ENCODE results near the gene ZIC4.

The ZIC4 gene

DNA sequence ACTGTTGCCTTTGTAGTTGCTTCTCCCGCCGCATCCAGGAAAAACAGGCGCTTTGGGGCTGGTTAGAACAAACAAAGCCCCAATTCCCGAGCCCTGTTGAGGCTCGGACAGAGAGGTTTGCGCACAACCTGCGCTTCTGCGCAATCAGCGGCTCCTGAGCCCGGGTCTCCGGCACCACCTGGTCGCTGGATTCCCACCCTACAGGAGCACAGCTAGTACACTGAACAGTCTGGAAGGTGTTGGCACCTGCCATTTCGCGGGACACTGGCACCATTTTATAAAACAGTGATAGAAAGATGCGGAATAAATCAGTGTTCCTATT, 13.8 kb downstream of the ZIC4 start:
- no peak overlapping the region for H3K27ac ChIP-seq
- TF ChIP-seq, protein P1, sequence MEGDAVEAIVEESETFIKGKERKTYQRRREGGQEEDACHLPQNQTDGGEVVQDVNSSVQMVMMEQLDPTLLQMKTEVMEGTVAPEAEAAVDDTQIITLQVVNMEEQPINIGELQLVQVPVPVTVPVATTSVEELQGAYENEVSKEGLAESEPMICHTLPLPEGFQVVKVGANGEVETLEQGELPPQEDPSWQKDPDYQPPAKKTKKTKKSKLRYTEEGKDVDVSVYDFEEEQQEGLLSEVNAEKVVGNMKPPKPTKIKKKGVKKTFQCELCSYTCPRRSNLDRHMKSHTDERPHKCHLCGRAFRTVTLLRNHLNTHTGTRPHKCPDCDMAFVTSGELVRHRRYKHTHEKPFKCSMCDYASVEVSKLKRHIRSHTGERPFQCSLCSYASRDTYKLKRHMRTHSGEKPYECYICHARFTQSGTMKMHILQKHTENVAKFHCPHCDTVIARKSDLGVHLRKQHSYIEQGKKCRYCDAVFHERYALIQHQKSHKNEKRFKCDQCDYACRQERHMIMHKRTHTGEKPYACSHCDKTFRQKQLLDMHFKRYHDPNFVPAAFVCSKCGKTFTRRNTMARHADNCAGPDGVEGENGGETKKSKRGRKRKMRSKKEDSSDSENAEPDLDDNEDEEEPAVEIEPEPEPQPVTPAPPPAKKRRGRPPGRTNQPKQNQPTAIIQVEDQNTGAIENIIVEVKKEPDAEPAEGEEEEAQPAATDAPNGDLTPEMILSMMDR (conservative IDR thresholded peaks at IDR 0.05), result no peak
- TF ChIP-seq ZFX (IDR thresholded peaks at IDR 0.05), result no peak

DNA sequence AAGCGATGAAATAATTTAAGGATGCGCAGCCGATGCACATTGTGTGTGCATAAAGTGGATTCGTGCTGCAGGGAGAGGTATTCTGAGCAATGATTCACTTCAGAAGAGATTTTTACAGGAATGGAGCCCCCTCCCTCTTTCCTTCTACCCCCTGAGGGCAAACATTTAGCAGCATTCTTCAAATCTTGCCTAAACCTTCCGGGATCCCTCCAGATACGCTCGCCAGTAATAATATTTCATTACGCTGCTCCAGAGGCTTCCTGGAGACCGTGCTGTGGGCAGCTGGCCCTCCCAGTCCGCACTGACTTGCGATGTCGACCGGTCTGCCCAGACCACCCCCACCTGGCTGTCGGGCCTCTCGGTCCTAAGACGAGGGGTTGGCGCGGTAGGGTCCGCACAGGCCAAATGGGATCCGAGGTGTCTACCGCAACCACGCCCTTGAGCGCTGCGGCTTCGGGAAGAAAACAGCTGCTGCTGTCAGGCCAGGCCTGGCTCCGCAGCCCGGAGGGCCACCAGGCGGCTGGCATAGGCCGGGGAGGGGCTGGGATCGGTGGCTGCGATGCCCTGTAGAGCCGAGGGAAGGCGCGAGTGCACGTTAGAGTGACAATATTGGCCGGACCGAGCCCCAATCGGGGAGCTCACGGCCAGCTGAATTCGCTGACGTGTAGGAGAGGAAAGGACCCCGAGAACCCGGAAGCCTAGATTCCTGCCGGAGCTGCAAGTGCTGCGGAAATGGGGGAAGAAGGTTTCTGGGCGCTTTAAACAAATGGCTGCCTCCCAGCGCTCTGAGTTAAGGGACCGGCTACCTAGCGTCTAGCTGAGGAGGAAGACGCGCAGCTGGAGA, 14.3 kb downstream of the ZIC4 start:
- H3K27ac ChIP-seq, result no peak overlapping the region
- TF ChIP-seq, protein P1 (conservative IDR thresholded peaks at IDR 0.05), result no peak
- TF ChIP-seq ZFX (IDR thresholded peaks at IDR 0.05), result no peak

DNA sequence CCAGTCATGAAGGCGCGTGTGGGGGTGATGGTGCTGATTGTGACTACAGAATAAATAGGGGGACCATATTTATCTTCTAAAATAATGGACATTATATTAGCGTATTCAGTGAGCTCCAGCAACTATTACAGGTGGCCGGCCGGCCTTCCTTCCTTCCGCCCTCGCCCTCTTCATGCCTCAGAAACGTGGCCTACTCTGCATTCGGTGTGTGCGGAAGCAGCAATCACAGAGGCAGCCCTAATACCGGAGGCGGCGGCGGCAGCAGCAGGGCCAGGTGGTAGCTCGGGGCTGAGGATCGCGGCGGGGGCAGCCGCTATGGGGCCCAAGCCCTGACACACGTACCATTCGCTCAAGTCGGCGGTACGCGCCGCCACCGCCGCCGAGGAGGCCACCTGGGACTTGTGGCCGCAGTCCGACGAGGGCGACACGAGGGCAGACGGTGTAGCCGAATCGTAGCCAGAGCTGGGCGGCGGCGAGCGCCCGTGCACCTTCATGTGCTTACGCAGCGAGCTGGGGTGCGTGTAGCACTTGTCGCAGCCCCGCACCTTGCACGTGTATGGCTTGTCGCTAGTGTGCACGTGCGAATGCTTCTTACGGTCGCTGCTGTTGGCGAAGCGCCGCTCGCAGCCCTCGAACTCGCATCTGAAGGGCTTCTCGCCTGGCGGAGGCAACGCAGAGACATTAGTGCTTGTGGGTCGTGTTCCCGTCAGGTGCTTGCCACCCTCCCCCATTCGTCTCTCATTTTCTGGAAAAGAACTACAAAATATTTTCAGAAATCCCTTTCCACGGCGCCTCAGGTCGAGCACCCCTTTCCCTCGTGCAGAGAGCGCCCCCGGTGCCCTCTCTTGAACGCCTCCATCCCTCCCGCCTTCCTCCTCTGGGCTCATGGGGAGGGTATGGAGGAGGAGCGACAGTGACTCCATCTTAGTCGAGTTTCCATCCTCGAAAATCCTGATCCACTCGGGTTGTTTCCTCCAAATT, 15.5 kb downstream of the ZIC4 start:
- TF ChIP-seq, protein P1 (conservative IDR thresholded peaks at IDR 0.05), result no peak
- no peak for TF ChIP-seq ZFX (IDR thresholded peaks at IDR 0.05)
- H3K27ac ChIP-seq, result no peak overlapping the region

DNA sequence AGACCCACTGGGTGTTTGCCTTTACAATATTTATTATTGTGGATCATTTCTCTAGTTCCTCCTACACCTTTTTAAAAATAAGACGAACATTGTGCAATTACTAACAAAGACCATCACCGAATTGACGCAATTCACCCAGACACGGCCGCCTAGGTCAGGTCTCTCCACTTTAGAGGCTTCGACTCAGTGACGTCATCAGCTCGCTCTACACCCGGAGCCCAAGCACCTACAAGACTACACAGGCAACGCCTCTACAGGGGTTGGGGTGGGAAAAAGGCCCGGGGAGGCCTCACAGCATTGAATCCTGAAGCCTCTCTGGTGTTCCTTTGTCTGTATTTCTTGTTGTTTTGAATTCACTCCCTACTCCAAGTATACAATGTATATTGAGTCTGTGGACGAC, 16.6 kb downstream of the ZIC4 start:
- no peak for TF ChIP-seq ZFX (IDR thresholded peaks at IDR 0.05)
- TF ChIP-seq, protein P1 (conservative IDR thresholded peaks at IDR 0.05), result no peak
- H3K27ac ChIP-seq, result no peak overlapping the region

DNA sequence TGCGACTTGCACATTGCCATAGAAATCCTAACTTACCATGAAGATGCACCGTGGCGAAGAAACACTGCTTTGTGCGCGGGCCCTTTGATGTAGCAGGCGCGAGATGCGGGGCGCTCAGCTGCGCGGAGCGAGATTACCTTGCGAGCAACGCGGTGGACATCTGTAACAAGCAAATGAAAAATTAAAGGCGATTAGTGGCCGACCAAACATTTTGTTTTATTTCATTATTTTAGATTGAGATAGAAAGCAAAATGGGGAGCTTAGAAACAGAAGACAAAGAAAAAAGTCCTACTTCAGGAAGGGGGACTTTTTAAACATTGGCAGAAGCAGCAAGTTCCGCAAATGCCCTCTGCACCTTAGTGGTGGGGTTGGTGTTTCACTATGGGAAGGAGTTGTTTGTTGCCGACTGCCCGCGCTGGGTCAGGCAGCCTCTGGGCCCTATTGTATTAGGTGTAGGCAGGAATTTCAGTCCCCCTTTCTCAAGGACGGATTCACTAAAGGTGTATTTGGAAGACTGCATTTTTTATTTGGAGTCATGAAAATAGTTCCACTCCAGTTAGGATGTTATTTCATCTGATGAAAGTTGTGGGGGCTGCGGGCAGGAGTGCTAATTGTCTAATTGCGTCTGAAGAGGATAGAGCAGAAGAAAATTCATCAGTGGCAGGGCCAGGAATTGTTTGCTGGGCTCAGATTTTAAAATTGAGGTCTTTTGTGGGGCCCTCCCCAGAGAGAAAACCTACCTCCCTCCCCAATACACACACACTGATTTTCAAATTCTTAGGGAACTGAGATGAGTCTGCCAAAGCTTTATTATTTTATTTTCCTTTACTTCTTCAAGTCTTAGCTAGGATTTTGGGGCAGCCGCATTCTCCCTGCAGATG, 17.4 kb downstream of the ZIC4 start:
- no peak overlapping the region for H3K27ac ChIP-seq
- TF ChIP-seq ZFX (IDR thresholded peaks at IDR 0.05), result no peak
- TF ChIP-seq, protein P1 (conservative IDR thresholded peaks at IDR 0.05), result no peak

DNA sequence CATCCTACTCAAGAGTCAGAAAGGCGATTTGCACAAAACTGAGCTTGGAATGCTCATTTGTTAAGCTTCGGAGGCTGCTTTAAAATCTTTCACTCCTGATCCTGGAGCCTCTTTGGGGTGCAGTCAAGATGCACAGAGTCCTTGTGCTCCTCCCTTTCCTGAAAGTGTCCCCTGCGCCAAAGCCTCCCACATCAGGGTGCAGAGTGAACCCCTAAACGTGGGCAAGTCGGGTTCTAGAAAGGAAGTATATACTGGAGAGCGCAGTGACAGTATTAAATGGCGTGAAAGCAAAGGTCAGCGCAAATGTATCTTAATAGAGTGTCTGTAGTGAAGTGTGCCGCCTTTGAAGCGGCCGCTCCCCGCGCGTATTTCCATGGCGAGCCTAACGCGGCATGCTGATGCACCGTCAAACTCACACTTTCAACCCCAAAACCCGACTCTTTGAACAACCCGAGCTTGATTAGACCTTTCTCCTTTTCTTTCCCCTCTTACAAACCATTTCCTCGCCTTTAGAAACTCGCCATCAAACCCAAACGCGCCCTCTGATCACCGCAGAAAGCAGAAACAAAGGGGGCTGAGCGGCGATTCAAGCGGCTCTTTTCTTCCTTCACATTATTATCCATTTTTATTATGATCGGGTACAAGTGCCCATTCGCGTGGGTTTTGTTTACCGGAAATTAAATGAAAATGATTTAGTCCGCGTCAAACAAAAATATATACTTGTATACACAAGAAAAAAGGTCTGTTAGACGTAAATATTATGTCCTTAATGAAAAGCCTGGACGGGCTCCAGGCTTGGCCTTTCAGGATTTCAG, 18.3 kb downstream of the ZIC4 start:
- TF ChIP-seq, protein P1 (conservative IDR thresholded peaks at IDR 0.05), result no peak
- no peak for TF ChIP-seq ZFX (IDR thresholded peaks at IDR 0.05)
- H3K27ac ChIP-seq, result no peak overlapping the region
